T-cell (primary cell): ENCODE results near the gene OR5H1. TPM values are rescaled to one million over a fixed set of nuclear protein-coding genes. Genes with fewer than 3 reads are reported as not detected.

Experiments used
- ATAC-seq, 4 experiments: fragments of 200-7000 bp in 3 of 4; fragments of 150-1000 bp in 1 of 4; cut with Tn5 transposase; replicated peaks in 1 of 4; 1 replicate in 3 of 4; 2 replicates in 1 of 4; pipeline ENCODE4 v1.10.0; 2021; ENCODE audit warnings: moderate library complexity in 3 of 4, mild to moderate bottlenecking in 2 of 4, moderate number of reproducible peaks in 1 of 4
- CTCF ChIA-PET, 2 donors: fragments of 300-600 bp; sonication (Branson Sonifier 250); formaldehyde crosslinking; loops; one replicate each; lab custom pipeline; 2022; ENCODE audit warnings: antibody characterized with exemption in 2 of 2; lab: Charles Lee
- POLR2A ChIA-PET, 2 donors: fragments of 300-600 bp; sonication (Branson Sonifier 250); formaldehyde crosslinking; loops; one replicate each; lab custom pipeline; 2022; ENCODE audit warnings: antibody characterized with exemption in 2 of 2; lab: Charles Lee
- DNase-seq, 35 experiments: peaks; one replicate each; pipeline versions ENCODE4 v3.0.0 to v3.0.0-alpha.2; 2013 to 2023
- H3K27ac ChIP-seq: one replicate; pipeline ENCODE4 v1.5.1; 2013; ENCODE audit warnings: low read length
- H3K27me3 ChIP-seq, 2 experiments: replicated peaks in 1 of 2; 1 replicate in 1 of 2; 2 replicates in 1 of 2; pipeline versions ENCODE4 v1.6.1 to v1.7.0; 2013; ENCODE audit warnings: low read length in 1 of 2, mixed read lengths in 1 of 2; ENCODE audit not compliant: control insufficient read depth in 2 of 2, insufficient read depth in 2 of 2; ENCODE audit errors: extremely low read depth in 1 of 2
- H3K36me3 ChIP-seq, 2 donors: 1 replicate in 1 of 2; 2 replicates in 1 of 2; pipeline versions ENCODE4 v1.6.1 to v1.7.0; 2013; ENCODE audit warnings: low read length in 1 of 2; ENCODE audit not compliant: control insufficient read depth in 2 of 2, insufficient read depth in 1 of 2; ENCODE audit errors: extremely low read depth in 1 of 2
- H3K4me1 ChIP-seq, 2 experiments: 1 replicate in 1 of 2; 2 replicates in 1 of 2; pipeline versions ENCODE4 v1.6.1 to v1.7.0; 2013; ENCODE audit warnings: low read length in 2 of 2, mixed read lengths in 1 of 2; ENCODE audit not compliant: insufficient read depth in 2 of 2, control insufficient read depth in 1 of 2; ENCODE audit errors: extremely low read depth in 1 of 2
- H3K4me3 ChIP-seq, 2 donors: 1 replicate in 1 of 2; 2 replicates in 1 of 2; pipeline versions ENCODE4 v1.5.1 to v1.7.0; 2013; ENCODE audit warnings: mild to moderate bottlenecking in 2 of 2, low read length in 1 of 2, moderate library complexity in 1 of 2; ENCODE audit not compliant: control insufficient read depth in 1 of 2; ENCODE audit errors: extremely low read depth in 1 of 2
- H3K9me3 ChIP-seq: 2 replicates; pipeline ENCODE4 v1.7.0; 2013
- H3K27ac Mint-ChIP-seq, 2 donors: one replicate each; pipeline ENCODE4 v1.8.0; 2020 to 2021; ENCODE audit warnings: mild to moderate bottlenecking in 2 of 2, mixed read lengths in 2 of 2
- H3K27me3 Mint-ChIP-seq, 2 donors: one replicate each; pipeline ENCODE4 v1.8.0; 2021 to 2022; ENCODE audit warnings: mixed read lengths in 2 of 2
- H3K36me3 Mint-ChIP-seq: one replicate; pipeline ENCODE4 v1.8.0; 2021; ENCODE audit warnings: mixed read lengths
- H3K4me1 Mint-ChIP-seq, 3 donors: one replicate each; pipeline ENCODE4 v1.8.0; 2020 to 2022; ENCODE audit warnings: mixed read lengths in 3 of 3, mild to moderate bottlenecking in 1 of 3
- H3K4me3 Mint-ChIP-seq, 3 donors: one replicate each; pipeline ENCODE4 v1.8.0; 2020 to 2022; ENCODE audit warnings: mild to moderate bottlenecking in 3 of 3, mixed read lengths in 3 of 3, moderate library complexity in 3 of 3
- H3K9me3 Mint-ChIP-seq, 3 donors: one replicate each; pipeline ENCODE4 v1.8.0; 2020 to 2022; ENCODE audit warnings: mixed read lengths in 3 of 3
- WGBS: methylation state at CpG from one replicate; pipeline ENCODE4 v1.1.5; 2013; ENCODE audit warnings: missing lambda C conversion rate; ENCODE audit not compliant: insufficient coverage; 5-methylcytosine and 5-hydroxymethylcytosine counted together
- total RNA-seq, 35 experiments: library from RNA in 6 of 35; stranded (reverse) in 6 of 35; fragments of 120-200 nt in 1 of 35; gene quantifications; one replicate each; pipeline versions ENCODE4 v1.2.1 to v1.2.4 and lab custom pipeline; 2013 to 2026

The OR5H1 gene
- total RNA-seq, 5 donors from 2014 or later (not counting 1 experiment from before 2014, with no cell fraction given) = not detected

DNA sequence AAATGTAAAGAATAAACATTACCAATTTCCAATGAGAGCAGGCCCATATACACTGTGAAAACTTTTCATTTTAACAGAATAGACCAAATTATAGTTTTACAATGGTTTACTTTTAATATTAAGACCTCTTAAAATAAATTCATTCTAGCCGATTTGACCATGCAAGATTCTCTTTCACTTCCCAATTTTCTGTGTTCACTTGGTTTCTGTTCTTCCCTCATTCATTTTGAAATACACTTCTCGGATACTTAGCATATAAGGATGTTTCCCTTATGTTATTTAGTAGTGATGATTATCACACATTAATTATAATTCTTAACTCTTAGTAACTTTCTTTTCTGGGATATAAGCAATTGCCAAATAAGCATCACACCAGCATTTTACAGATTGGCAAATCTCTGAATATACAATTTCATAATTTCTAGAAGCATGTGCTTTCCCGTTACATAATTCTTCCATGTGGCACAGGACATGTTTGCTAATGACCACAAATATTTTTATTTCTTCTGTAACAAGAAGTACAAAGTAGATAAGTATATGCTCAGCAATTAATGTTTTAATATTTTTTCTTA lies 49.9 kb downstream of the OR5H1 start:
- DNase-seq = no peak
- Histone ChIP-seq H3K9me3 (no peaks in the 10 kb centered on the region), H3K4me3 (no peak overlapping the region), H3K27me3 (no peaks in the 10 kb centered on the region), H3K4me1 (no peaks in the 10 kb centered on the region), H3K36me3 (no peaks in the 10 kb centered on the region), H3K27ac (no peak overlapping the region)
- ChIA-PET CTCF (no interaction called here), POLR2A (no interaction called here)
- peaks cover 0 to 2% of the 10 kb centered on the region in 2 donors for H3K27me3 Mint-ChIP-seq
- no peaks in the 10 kb centered on the region for H3K4me1 Mint-ChIP-seq
- H3K9me3 Mint-ChIP-seq = peaks cover 0 to 4% (median 4%) of the 10 kb centered on the region in 3 donors
- no peak overlapping the region for H3K4me3 Mint-ChIP-seq
- H3K36me3 Mint-ChIP-seq = no peaks in the 10 kb centered on the region
- H3K27ac Mint-ChIP-seq = no peak overlapping the region
- no peak for ATAC-seq
- WGBS = no CpG with 5 or more reads among the region's 3 CpGs

DNA sequence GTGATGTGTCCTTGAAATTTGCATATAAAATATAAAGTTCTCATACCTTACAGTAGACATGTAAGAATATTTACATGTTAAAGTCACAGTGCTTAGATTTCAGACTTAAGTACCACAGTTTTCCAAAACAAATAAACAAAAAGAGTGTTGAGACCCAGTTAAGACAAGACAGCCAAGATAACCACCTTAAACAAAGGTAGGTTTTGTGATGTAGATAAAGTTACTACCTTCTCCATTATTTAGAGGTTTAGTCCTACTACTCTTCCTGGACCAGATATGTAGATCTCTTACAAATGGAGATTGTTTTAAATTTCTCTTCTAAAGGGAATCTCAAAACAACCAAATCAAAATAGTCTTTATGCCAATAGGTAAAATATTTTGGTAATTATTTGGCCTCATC lies 51.7 kb downstream of the OR5H1 start:
- DNase-seq = no peak
- CTCF ChIA-PET = no interaction called here
- H3K27me3 Mint-ChIP-seq = no peaks in the 10 kb centered on the region
- no peaks in the 10 kb centered on the region for H3K36me3 Mint-ChIP-seq
- POLR2A ChIA-PET = no interaction called here
- no peaks in the 10 kb centered on the region for H3K4me1 Mint-ChIP-seq
- Histone ChIP-seq H3K36me3 (no peaks in the 10 kb centered on the region), H3K27me3 (no peaks in the 10 kb centered on the region), H3K27ac (no peak overlapping the region), H3K4me1 (no peaks in the 10 kb centered on the region), H3K9me3 (no peaks in the 10 kb centered on the region), H3K4me3 (no peak overlapping the region)
- no peak for ATAC-seq
- no peak overlapping the region for H3K4me3 Mint-ChIP-seq
- H3K9me3 Mint-ChIP-seq = no peaks in the 10 kb centered on the region
- no peak overlapping the region for H3K27ac Mint-ChIP-seq

GRCh38 chr3:98185180-98185579 lies 54.7 kb downstream of the OR5H1 start:
- no peaks in the 10 kb centered on the region for H3K27me3 Mint-ChIP-seq
- DNase-seq (no peak), ATAC-seq (no peak)
- H3K36me3 Mint-ChIP-seq = no peaks in the 10 kb centered on the region
- POLR2A ChIA-PET = no interaction called here
- Histone ChIP-seq H3K27ac (no peak overlapping the region), H3K4me1 (no peaks in the 10 kb centered on the region), H3K27me3 (no peaks in the 10 kb centered on the region), H3K9me3 (no peaks in the 10 kb centered on the region), H3K36me3 (no peaks in the 10 kb centered on the region), H3K4me3 (no peak overlapping the region)
- H3K9me3 Mint-ChIP-seq = no peaks in the 10 kb centered on the region
- CTCF ChIA-PET = no interaction called here
- no peak overlapping the region for H3K27ac Mint-ChIP-seq
- H3K4me3 Mint-ChIP-seq = no peak overlapping the region
- H3K4me1 Mint-ChIP-seq = peaks cover 0 to 2% (median 0%) of the 10 kb centered on the region in 3 donors

Other genes starting within 250 kb of the OR5H1 start
- gene RIOX2, start 158.3 kb upstream of the OR5H1 start, total RNA-seq = 10 to 100 TPM; 22.8 to 34.7 (median 30.9) TPM
- gene GABRR3, start 95.4 kb upstream of the OR5H1 start, total RNA-seq = not detected
- not detected for gene OR5AC2, start 43.5 kb upstream of the OR5H1 start, total RNA-seq
- gene OR5H14, start 16.8 kb downstream of the OR5H1 start, total RNA-seq = not detected
- gene OR5H15, start 36.0 kb downstream of the OR5H1 start, total RNA-seq = not detected
- gene OR5H6, start 133.5 kb downstream of the OR5H1 start, total RNA-seq = not detected
- not detected for gene OR5H2, start 151.8 kb downstream of the OR5H1 start, total RNA-seq
- gene OR5K4, start 223.1 kb downstream of the OR5H1 start, total RNA-seq = not detected